Ureter (tissue), 1 donor: ENCODE measurements around the gene LRWD1. TPM values are rescaled to one million over a fixed set of nuclear protein-coding genes. Genes with fewer than 3 reads are reported as not detected.
"Not testable (repeated sequence)": the region's sequence is repeated elsewhere in the genome, so short reads cannot be mapped to it uniquely, and the experiment has no call there.

Experiments used
- DNase-seq: peaks from one replicate; pipeline ENCODE4 v3.0.0-alpha.2; 2020; ENCODE audit warnings: low spot score
- total RNA-seq: library from RNA; stranded (reverse); gene quantifications from one replicate; pipeline ENCODE4 v1.2.4, GENCODE V29; 2023
- donor health status: DM: yes; HTN: yes; CAD: no.

Gene LRWD1
- total RNA-seq, 1 donor from 2014 or later: 11.4 TPM

DNA sequence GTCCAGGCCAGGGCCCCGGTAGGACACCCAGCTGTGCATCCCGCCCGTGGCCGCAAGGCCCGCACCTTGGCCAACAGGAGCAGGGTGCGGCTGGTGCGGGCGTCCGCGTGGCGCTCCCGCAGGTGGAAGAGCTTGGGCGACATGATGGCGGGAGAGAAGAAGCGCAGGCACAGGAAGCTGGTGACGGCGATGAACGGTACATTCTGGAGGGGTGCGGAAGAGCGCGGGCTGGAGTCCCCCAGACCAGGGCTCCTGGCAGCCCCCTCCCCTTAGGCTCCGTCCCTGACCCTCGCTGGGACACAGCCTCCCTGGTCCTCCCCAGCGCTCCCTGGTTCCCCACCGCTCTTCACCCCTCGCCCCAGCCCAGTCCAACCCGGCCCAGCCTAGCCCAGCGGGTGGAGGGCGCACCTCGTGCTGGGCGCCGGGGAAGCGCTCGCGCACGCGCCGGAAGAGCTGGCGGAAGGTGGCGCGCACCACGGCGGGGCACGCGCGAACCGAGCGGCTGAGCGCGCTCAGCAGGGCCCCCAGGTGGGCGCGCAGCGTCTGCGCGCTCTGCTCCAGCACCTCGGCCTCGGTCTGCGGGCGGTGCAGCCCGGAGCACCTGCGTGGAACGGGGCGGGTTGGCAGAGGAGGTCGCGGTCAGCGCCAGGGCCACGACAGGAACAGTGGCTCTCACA is 29.8 kb downstream of the LRWD1 start:
- not testable (repeated sequence) for DNase-seq

DNA sequence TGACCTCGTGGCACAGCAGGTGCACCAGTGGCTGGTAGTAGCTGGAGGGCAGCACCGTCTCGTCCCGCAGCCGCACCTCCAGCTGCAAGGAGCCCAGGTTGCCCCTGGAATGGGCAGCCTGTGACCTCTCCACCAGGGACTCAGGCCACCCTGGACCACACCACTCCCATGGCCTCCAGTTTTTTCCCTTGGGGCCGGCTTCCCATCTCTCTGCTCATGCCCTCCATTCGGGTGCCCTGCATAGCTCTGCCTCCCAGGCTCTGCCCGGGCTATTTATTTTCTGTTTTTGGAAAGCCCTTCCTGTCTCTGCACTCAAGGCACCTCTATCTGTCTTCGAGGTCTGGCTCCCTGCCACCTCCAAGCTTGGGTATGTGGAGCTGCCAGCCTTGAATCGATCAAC is 32.1 kb downstream of the LRWD1 start:
- peak; percentile 39 for DNase-seq

DNA sequence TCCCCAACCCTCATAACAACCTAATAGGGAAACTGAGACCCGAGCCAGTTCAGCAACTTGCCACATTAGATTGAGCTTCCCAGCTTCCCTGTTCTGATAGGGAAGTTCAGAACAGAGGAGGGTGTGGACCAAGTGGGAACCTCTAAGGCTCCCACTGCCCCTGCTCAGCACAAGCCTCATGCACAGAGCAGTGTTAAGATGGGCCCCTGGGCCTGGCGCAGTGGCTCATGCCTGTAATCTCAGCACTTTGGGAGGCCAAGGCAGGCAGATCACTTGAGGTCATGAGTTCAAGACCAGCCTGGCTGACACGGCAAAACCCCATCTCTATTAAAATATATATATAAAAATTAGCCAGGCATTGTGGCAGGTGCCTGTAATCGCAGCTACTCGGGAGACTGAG is 32.5 kb downstream of the LRWD1 start:
- peak; percentile 27 for DNase-seq

DNA sequence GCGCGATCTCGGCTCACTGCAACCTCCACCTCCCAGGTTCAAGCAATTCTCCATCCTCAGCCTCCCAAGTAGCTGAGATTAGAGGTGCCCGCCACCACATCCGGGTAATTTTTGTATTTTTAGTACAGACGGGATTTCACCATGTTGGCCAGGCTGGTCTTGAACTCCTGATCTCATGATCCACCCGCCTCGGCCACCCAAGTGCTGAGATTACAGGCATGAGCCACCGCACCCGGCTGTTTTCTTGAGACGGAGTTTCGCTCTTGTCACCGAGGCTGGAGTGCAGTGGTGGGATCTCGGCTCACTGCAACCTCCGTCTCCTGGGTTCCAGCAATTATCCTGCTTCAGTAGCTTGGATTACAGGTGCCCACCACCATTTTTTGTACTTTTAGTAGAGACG is 33.5 kb downstream of the LRWD1 start:
- peak; percentile 23 for DNase-seq

DNA sequence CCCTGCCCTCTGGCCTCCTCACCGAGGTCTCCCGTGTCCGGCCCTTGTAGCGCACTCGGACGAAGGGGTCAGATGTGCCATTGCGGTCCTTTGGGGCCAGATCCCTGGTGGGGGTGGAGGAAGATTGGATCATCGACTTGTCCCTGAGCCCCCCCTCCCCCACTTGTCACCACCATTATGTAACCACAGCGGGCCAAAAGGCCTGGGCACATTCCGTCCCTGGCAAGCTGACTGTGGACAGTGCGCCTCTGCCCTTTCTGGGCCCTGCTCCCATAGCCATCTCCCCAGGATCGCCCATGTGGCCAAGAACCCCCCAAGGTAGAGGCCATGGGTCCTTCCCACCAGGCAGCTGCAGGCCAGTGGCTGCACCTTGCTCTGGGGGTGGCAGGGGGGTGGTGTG is 38.4 kb downstream of the LRWD1 start:
- DNase-seq: not testable (repeated sequence)

DNA sequence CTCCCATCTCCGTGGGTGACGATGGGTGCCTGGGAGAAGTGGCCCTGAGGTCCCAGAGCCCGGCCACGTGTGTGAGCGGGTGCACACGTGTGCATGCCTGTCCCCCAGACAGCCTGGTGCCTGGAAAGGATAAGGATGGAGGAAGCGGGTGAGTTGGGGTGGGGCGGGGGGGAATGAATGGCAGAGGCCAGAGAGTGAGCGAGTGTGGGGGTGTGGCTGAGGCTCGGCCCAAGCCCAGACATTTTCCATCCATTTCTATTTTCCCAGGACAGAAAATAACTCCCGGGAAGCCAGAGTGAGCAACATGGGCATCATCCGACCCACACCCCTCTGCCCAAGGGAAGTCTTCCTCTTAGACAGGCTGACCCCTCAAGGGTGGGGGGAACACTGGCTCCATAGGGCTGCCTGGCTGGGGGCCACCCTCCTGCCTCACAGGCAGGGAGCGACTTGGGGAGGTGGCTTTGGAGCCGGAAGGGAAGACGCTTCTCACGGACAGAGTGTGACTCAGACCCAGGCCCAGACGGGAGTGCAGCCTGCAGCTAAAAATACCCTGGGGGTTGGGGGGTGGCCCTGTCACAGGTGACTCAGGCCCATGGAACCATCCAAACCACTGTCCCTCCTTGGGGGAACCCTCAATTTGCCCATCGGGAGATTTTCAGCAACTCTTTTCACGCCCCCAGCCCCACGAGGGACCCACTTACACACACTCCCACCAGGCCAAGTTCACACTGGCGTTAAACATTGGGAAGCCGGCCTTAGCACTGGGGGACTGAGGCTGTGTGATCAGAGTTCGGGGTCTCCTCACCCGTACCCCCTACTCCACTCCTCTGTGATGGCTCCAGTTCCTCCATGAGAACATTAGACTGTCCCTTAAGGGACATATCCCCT is 40.8 kb downstream of the LRWD1 start:
- DNase-seq: peak; percentile 31

DNA sequence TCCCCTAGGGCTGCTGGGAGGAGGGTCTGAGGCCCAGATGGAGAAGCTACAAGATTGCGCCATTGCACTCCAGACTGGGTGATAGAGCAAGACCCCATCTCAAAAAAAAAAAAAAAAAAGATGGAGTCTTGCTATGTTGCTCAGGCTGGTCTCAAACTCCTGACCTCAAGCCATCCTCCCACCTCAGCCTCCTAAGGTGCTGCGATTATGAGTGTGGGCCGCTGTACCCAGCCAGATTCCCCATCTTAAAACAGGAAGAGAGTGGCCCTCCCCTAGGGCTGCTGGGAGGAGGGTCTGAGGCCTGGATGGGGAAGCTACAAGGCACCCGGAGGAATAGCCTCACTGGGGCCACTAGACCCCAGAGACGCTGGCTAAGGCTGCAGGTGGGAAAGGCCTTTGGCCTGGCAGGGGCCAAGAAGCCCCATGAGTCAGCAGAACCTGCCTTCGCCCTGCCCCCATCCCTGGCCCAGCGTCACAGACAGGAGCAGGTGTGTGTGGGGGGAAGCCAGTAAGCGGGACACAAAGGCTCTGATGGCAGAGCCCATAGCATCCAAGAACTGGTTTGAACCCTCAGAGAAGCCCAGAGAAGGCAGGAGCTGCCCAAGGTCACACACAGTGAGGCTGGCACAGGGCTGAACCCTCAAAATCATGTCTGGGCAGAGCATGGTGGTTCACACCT is 42.8 kb downstream of the LRWD1 start:
- DNase-seq: not testable (repeated sequence)

DNA sequence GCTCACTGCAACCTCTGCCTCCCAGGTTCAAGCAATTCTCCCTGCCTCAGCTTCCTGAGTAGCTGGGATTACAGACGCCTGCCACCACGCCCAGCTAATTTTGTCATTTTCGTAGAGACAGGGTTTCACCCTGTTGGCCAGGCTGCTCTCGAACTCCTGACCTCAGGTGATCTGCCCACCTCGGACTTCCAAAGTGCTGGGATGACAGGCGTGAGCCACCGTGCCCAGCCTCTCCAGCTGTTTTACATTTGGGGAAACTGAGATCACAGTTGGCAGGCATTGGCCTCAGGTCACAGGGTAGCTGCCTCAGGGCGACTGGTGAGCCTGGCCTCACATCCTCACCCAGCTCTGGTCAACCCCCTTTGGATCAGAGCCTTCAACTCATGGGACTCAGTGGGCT is 45.8 kb downstream of the LRWD1 start:
- DNase-seq: not testable (repeated sequence)

DNA sequence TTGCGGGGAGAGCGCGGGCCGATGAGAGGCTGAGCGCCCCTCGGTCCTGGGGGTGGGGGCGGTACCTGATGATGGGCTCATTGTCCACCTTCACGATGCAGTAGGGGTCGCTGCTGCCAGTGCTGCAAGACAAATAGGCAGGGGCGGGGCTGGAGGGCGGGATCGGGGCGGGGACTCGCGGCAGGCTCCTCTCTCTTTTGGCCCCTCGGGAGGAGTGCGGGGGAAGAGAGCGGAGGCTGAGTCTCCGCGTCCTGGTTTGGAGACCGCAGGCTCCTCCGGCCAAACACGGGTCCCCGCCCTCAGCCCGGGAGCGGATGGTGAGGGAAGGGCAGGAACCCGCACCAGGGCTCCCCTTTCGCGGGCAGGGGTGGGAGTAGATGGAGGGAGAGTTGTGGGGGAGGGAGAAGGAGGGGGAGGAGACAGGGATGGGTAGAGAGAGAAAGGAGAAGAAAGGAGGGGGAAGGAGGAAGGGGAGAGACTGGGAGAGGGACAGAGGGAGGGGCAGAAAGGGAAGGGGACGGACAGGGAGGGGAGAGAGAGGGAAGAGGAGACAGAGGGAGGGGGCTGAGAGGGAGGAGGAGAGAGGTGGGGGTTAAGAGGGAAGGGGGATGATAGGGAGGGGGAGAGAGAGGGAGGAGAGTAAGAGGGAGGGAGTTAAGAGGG is 47.2 kb downstream of the LRWD1 start:
- not testable (repeated sequence) for DNase-seq

DNA sequence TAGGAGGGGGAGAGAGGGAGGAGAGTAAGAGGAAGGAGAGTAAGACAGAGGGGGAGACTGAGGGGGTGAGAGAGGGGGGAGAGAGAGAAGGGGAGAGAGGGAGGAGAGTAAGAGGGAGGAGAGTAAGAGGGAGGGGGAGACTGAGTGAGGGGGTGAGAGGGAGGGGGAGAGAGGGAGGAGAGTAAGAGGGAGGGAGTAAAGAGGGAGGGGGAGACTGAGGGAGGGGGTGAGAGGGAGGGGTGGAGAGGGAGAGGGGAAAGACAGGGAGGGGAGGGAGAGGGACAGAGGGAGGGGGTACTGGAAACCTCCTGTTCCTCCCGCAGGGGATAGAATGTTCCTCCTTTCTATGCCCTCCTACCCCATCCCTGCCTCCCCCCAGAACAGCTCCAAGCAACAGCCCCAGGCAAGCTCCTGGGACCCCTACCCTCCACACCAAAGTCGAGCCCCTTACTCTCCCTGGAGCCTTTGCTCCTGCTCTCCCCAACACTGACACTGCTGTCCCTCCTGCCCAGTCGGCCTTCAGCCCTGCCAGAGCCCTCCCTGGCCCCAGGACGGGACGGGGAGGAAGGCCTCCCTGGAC is 47.9 kb downstream of the LRWD1 start:
- DNase-seq: peak; percentile 43

DNA sequence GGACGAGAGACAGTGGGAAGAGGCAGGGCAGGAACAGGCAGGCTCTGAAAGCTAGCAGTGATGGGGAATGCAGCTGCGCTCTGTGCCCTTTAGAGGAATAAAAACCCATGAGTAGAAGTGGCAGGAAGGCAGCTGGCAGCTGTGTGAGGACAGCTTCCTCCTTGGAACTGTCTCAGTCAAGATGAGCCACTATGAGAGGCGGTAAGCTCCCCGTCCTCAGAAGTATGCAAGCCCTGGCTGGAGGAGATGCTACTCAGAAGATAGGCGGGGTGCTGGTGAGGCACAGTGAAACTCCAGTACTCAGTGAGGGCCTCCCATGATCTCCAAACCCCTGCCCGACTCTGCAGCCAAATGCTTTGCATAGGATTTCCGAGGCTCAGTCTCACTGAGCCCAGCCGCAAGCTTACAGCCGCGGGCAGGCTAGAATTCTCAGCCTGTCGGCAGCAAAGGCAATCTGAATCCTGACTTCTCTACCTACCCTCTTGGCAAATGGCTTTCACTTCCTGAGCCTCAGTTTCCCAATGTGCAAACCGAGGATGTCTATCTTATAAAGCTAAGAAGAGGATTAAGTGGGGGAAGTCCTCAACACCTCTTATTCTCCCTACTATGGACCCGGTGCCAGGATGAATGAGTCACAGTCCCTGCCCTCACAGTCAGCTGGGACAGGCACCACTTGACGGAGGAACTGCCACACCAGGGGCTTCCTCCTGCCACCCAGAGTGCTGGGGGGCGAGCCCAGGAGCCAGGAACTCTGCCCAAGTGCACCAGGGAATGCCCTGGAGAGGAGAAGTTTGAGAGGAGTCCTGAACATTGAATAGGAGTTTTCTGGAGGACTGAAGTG is 50.3 kb downstream of the LRWD1 start:
- DNase-seq: not testable (repeated sequence)

DNA sequence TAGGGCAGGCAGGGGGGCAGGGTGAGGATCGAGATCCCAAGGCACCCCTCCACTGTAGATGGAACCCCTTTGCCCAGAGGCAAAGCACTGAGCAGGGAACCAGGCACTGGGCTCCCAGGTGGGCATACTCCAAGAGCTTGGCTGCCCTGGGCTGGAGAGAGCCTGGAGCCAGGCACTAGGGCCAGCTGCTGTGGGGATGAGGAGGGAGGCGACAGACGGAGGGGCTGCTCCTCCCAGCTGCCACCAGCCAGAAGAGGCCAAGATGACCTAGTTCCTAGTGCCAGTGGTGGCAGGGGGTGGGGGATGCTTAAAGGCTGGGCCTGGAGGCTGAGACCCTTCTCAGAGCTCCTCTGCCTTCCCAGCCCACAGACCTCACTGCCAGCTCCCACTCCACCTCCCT is 51.1 kb downstream of the LRWD1 start:
- DNase-seq: not testable (repeated sequence)

DNA sequence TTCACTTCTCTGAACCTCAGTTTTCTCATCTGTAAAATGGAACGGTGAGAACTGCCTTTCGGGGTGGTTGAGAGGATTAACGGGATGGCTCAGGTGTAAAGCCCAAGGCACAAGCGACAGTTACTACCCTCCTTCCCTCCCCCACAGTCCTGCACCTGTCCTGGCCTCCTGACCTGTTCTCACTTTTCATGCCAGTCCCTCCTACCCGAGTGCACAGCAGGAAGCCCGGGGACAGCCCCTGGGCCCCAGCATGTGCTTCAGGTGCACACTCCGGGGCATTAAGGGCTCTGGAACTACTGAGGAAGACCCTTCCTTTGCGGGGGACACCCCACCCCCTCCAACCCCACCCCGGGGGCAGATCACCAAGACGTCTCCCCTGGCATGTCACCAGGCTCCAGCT is 52.2 kb downstream of the LRWD1 start:
- not testable (repeated sequence) for DNase-seq

DNA sequence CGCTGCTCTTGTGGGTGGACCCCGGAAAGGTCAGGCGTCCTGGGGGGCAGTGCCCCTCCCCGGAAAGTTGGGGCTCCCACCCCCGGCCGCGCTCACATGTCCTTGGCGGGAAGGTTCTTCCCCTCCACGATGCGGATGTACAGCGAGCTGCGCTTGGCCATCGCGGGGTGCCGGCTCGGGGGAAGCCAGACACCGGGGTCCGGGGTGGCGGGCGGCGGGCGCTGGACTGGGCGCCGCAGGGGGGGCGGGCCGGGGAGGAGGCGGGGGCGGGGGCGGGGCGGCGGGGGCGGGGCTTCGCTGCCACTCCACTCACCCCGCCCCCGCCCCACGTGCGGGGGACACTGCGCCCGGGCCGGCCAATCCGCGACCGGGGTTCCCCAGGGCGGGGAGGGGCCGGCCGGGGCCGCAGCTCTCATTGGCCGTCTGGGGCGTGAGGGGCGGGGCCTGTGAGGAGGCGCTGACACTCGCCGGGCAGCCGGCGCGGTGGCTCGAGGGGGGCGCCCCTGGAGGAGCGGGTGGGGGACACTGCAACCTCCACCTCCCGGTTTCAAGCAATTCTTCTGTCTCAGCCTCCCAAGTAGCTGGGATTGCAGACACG is 52.9 kb downstream of the LRWD1 start, which contains the start of gene RASA4B:
TSS of gene RASA4B (minus strand) at position 228 of the 598 bp plus-strand sequence. CDS start at position 161, 67 bp downstream.
- peak; percentile 22 for DNase-seq

DNA sequence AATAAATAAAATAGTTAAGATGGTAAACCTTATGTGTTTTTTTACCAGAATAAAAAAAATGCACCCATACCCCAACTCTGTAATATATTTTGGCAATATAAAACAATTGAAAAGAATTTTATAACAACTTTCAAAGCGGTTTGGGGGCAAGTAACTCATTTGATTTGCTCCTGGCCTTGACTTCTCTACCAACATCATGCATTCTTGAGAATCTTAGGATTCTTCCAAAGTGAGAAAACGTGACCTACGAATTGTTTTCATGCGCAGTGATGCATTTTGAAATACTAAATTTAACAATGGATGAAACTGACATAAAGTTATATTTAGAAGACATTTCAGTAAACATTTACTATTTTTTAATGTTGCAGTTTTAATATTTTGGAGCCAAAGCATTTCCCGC is 56.0 kb downstream of the LRWD1 start:
- not testable (repeated sequence) for DNase-seq

Other genes with a start within 250 kb of the LRWD1 start
- 6.1 TPM for gene SH2B2, start 178.1 kb upstream of the LRWD1 start, total RNA-seq
- gene SPDYE6, start 108.5 kb upstream of the LRWD1 start, total RNA-seq: not detected
- 22.8 TPM for gene PRKRIP1, start 68.6 kb upstream of the LRWD1 start, total RNA-seq
- 19.7 TPM for gene ORAI2, start 31.4 kb upstream of the LRWD1 start, total RNA-seq
- gene ALKBH4, start 121 bp upstream of the LRWD1 start, total RNA-seq: 10.3 TPM
- 53.1 TPM for gene POLR2J, start 13.9 kb downstream of the LRWD1 start, total RNA-seq
- gene RASA4B, start 52.8 kb downstream of the LRWD1 start, total RNA-seq: 10.9 TPM
- 132 TPM for gene UPK3BL2, start 78.7 kb downstream of the LRWD1 start, total RNA-seq
- 0.52 TPM for gene SPDYE2, start 86.2 kb downstream of the LRWD1 start, total RNA-seq
- gene POLR2J3, start 107.6 kb downstream of the LRWD1 start, total RNA-seq: 64.3 TPM
- 76.5 TPM for gene RASA4, start 151.8 kb downstream of the LRWD1 start, total RNA-seq
- gene UPK3BL1, start 177.8 kb downstream of the LRWD1 start, total RNA-seq: 292 TPM
- not detected for gene SPDYE2B, start 185.3 kb downstream of the LRWD1 start, total RNA-seq
- 17.3 TPM for gene POLR2J2, start 206.7 kb downstream of the LRWD1 start, total RNA-seq